ENCODE measurements around the gene C12orf57.
A peak's percentile ranks its signal among the peaks of the same experiment; 100 is the strongest.

Gene C12orf57

GRCh38 chr12:6958609-6959057 is 14.8 kb downstream of the C12orf57 start:
- TF ChIP-seq CTCF (IDR thresholded peaks at IDR 0.05; ENCODE audit: low read depth, low read length, missing control alignments): no peak
- no peak overlapping the region for H3K4me3 ChIP-seq (replicated peaks; ENCODE audit: low read depth, low read length)
- DNase-seq (ENCODE audit: extremely low read depth, low read depth): no peak

- no peak for DNase-seq (ENCODE audit: extremely low read depth, low read depth)
- no peak overlapping the region for H3K4me3 ChIP-seq (replicated peaks; ENCODE audit: low read depth, low read length)
- TF ChIP-seq CTCF (IDR thresholded peaks at IDR 0.05; ENCODE audit: low read depth, low read length, missing control alignments): no peak
These were observed 15.4 kb downstream of the C12orf57 start for GRCh38 chr12:6959058-6959804.

GRCh38 chr12:6959805-6960592 is 16.2 kb downstream of the C12orf57 start:
- no peak overlapping the region for H3K4me3 ChIP-seq (replicated peaks; ENCODE audit: low read depth, low read length)
- TF ChIP-seq CTCF (IDR thresholded peaks at IDR 0.05; ENCODE audit: low read depth, low read length, missing control alignments): no peak
- DNase-seq (ENCODE audit: extremely low read depth, low read depth): no peak

GRCh38 chr12:6960593-6961277 is 16.9 kb downstream of the C12orf57 start:
- no peak overlapping the region for H3K4me3 ChIP-seq (replicated peaks; ENCODE audit: low read depth, low read length)
- TF ChIP-seq CTCF (IDR thresholded peaks at IDR 0.05; ENCODE audit: low read depth, low read length, missing control alignments): peak; percentile 6
- no peak for DNase-seq (ENCODE audit: extremely low read depth, low read depth)

- TF ChIP-seq CTCF (IDR thresholded peaks at IDR 0.05; ENCODE audit: low read depth, low read length, missing control alignments): no peak
- DNase-seq (ENCODE audit: extremely low read depth, low read depth): no peak
- peak overlapping the region; percentile 7; the same call in 1 of the 2 replicates for H3K4me3 ChIP-seq (replicated peaks; ENCODE audit: low read depth, low read length)
These were observed 17.5 kb downstream of the C12orf57 start for GRCh38 chr12:6961278-6961694.

- no peak for DNase-seq (ENCODE audit: extremely low read depth, low read depth)
- peak overlapping the region; percentile 7; the same call in 1 of the 2 replicates for H3K4me3 ChIP-seq (replicated peaks; ENCODE audit: low read depth, low read length)
These were observed 18.0 kb downstream of the C12orf57 start for GRCh38 chr12:6961695-6962284.

More at GRCh38 chr12:6961695-6962284, 18.0 kb downstream of the C12orf57 start:
- peak; percentile 68 for TF ChIP-seq CTCF (IDR thresholded peaks at IDR 0.05; ENCODE audit: low read depth, low read length, missing control alignments)
